NCI-H748 (cell line): ENCODE measurements around the gene F9.
A peak's percentile ranks its signal among the peaks of the same experiment; 100 is the strongest.
"Not testable (repeated sequence)": the region's sequence is repeated elsewhere in the genome, so short reads cannot be mapped to it uniquely, and the experiment has no call there.

ENCODE experiments used
- DNase-seq: peaks from one replicate; lab custom pipeline; 2025; ENCODE audit not compliant: unreplicated experiment; lab: John Stamatoyannopoulos, UW

Gene F9

GRCh38 chrX:139530550-139530949 is at the start of gene F9:
F9 (plus strand) TSS chrX:139530739; CDS start chrX:139530765, 26 bp downstream.
- DNase-seq = no peak

DNA sequence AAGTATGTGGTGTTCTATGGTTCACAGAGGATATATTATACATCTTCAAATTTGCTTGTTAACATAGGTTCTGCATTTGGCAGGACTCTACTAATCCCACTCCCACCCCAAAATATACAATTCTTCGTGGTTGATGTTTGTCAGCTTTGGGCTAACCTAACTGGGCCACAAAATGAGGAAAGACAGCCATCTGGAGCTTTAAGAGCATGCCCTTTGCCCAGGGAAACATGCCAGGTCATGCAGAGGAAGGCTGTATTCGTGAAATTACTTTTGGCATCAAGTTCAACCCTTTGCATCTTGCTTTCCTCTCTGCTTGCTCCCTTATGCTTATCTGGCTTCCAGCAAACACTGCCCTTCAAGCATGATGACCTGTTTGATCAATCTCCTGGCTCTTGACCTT is 46.8 kb upstream of the F9 start:
- DNase-seq = no peak

- no peak for DNase-seq
These were observed 45.9 kb upstream of the F9 start for GRCh38 chrX:139484591-139484990.

DNA sequence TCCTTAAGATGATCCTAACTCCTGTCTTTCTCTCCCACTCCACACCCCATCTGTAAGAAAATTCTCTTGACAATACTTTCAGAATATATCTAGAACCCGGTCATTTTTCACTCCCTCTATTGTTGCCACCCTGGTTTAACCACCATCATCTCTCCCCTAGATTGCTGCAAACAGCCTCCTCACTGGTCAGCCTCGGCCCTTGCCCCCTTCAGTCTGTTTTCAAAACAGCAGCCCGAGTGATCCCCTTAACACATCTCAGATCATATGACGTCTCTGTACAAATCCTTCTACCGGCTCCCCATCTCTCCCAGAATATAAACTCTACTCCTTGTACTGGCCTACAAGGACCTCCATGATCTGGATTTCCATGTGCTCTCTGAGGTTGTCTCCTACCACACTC is 35.2 kb upstream of the F9 start:
- DNase-seq = no peak

DNA sequence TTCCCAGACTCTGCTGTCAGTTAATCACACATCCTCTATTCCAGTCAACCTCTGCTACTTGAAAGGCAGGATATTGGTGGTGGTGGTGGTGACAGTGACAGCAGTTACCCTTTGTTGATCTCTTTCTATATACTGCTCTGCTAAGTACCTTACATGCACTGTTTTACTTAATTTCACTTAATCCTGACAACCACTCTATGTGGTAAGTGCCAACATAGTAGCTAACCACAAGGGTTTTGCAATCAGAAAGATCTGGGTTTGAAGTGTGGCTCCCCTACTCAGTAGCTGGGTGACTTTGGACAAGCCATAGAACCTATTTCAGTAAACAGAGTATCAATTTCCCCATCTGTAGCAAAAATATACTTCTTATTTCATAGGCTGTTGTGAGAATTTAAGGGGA is 24.2 kb upstream of the F9 start:
- DNase-seq = no peak

GRCh38 chrX:139508099-139508498 is 22.4 kb upstream of the F9 start:
- no peak for DNase-seq

DNA sequence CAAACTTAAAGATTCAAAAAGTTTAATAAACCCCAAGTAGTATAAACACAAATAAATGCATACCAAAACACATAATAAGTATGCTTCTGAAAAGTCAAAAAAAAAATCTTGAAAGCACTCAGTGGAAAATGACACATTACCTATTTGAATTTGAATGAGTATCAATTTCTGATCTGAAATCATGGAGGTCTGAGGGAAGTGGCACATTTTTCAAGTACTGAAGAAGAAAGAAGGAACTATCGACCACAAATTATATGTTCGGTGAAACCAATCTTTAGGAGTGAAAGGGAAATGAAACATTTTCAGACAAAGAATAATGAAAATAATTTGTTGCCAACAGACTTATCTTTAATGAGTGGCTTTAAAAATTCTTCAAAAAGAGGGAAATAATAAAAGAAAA is 12.1 kb upstream of the F9 start:
- DNase-seq = no peak

GRCh38 chrX:139528829-139529228 is 1.7 kb upstream of the F9 start:
- not testable (repeated sequence) for DNase-seq

DNA sequence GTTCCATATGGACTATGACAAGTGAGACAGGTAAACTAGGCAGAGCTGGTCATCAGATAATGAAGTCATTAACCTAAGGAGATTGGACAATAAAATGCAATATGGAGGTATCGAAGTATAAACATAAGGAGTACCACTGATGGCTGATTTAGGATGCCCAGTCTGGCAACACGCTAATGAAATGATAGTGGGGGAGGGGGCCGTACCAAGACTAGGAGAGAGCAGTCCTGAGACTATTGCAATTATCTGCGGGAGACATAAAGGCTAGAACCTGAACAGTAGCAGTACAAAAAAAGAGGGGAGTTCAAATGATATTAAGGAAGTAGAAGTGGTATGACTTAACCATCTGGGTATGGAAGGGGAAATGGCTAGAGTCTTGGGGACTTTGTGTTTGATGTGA is 2.3 kb downstream of the F9 start:
- DNase-seq = no peak

GRCh38 chrX:139533444-139533843 is 2.9 kb downstream of the F9 start:
- no peak for DNase-seq

GRCh38 chrX:139538907-139539790 is 8.6 kb downstream of the F9 start:
- no peak for DNase-seq

DNA sequence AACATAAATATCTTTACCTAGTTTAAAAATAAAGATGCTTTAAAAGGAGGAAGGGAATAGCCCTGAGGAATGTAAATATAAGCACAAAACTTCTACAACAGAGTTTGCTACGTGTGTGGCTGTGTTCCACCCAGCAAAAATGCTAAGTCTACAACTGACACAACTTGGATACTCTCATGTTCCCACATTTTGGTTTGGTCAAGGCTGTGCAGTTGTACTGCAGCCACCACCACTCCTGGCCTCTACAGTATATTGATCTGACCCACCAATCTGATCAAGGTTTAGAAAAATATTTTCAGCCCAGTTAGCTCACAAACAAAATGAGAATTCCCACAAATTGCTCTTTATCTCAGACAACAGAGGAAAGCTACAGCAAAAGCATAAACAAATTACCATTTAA is 12.1 kb downstream of the F9 start:
- no peak for DNase-seq

- no peak for DNase-seq
These were observed 13.4 kb downstream of the F9 start for GRCh38 chrX:139543920-139544319.

DNA sequence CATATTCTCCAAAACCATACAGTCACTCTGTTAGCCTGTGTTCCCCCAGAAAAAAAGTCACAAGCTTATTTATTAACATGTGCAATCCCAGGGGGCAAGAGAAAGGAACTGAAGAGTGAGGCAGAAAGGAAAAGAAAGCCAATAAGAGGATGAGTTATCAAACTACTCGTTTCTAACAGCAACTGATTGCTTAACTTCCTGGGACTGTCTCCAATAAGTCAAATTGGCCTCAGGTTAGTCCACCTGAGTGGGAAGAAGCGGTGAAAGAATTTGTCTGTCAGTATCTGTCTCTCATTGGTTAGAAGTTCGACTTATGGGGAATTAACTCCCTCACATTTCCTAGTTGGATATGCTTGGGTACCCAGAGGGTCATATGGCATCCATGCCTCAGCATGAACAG is 14.1 kb downstream of the F9 start:
- no peak for DNase-seq

DNA sequence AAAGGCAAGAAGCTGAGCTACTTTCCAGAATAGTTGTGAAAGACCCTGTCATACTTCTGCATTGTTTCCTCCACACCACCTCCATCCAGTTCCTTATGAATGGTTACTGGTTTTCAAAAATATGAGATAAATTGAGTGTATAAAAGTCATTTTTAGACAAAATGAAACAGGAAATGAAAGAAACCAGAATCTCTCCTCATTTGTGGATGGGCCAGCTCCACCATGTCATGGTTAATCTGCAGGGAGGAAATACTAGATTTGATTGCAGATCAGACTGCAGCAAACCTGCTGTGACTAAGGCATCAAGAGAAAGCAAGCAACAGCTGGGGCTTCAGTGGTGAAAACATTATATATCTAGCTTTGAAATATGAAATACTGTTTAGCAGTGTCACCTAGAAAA is 23.8 kb downstream of the F9 start:
- DNase-seq = no peak

DNA sequence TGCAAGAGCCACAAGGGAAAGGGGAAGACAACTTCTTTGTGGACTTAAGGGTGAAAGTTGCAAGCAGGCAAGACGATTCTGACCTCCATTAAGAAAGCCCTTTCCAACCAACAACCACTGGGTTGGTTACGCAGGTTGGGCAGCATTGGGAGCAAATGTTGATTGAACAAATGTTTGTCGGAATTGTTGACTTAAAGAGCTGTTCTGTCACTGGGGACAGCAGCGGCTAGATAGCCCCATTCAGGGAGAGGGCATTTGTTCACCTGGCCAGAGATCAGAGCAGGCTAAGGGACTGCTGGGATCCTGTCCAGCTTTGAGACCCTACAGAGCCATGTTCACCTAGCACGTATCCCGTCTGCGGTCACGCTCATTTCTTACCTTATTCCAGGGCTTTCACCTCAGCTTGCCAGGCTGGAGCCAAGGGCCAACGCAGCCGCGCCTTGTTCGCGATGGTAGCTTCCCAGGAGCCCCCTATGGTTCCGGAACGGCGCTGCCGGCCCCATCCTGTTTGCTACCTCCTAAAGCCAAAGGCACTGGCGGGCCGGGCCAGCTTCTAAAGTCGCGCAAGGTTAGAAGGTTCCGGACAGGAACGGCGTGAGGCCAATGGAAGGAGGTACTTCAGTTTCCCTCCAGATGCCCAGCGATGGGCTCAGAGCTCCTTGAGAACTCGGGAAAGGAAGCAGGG is 24.6 kb downstream of the F9 start:
- no peak for DNase-seq

DNA sequence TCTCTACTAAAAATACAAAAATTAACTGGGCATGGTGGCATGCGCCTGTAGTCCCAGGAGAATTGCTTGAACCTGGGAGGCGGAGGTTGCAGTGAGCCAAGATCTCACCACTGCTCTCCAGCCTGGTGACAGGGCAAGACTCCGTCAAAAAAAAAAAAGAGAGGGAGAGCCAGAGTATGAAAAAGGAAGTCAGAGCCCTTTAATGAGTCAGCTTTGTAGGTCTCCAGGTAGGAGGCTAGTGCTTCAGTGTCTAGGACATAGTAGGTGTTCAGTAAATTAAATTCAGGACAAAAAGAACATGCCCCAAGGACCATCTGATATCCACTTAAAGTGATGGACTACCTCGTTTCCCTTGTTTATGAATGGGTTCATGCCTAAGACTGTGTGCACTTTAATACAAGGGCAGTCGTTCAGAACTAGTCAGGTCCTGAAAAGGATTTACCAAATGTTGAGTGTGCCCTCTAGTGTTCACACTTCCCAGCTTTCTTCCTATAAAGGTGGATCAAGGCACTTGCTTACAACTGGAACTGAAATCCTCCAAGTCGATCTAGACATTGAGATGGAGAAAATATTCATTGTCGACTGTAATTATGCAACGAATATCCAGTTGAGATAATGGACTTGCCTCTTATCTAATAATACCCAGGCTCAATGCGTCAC is 29.0 kb downstream of the F9 start:
- DNase-seq = peak; percentile 53

DNA sequence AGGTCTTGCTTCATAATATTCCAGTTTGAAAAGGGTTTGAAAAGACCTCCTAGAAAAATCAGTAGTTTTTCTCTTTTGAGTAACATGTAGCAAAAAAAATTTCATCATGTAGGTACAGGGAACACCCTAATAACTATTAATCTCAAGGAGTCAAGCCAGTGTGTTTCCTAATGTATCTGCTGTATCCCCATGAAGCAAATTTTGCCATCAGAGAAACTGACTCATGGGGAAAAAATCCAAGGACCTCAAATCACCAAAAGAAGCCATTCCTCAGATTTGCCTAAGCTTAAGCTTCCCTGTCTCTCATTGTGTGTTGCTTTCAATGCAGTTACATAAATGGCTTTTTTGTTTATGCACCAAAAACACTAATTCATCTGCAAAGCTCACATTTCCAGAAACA is 29.7 kb downstream of the F9 start:
- DNase-seq = no peak

DNA sequence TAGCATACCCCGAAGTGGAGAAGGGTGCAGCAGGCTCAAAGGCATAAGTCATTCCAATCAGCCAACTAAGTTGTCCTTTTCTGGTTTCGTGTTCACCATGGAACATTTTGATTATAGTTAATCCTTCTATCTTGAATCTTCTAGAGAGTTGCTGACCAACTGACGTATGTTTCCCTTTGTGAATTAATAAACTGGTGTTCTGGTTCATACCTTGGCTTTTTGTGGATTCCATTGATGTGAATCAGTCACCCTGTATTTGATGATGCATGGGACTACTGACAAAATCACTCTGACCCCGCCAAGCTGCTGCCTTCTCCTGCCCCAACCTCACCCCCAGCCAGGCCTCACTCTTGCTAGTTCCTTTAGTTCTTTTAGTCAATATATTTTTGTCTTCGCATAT is 32.7 kb downstream of the F9 start:
- DNase-seq = no peak

DNA sequence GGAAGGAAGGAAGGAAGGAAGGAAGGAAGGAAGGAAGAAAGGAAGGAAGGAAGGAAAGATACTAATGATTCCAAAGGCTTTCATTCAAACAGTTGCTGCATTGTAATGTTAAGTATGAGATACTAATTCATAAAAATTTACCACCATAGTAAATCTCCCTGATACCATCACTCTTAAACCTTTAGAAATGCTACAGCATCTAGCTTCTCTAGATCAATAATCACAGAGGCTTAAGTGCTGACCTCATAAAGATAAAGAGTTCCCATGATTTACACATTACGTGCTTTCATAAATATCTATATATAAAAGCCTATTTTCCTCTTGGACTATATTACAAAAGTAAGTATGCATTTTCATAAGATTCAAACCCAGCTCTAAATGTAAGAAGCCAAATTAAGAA is 36.4 kb downstream of the F9 start:
- DNase-seq = no peak

DNA sequence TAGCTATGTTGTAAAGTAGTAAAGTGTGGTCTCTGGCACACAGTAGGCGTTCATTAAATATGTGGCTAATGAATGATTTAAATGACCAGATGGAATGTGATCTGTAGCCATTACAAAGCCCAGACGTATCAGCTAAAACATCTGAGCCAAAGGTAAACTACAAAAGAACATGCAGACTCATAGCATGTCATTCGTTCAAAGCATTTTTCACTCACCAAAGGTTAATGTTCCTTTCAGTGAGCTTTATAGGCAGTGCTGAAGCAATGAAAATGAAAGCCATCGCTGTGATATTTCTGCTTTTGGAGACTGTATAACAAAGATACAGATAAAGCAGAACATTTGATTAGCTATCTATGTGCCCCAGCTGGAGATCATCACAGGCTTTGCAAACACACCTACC is 50.5 kb downstream of the F9 start:
- no peak for DNase-seq

GRCh38 chrX:139585613-139586012 is 55.1 kb downstream of the F9 start:
- DNase-seq = no peak
